ENCODE results near the gene ADAMTS13. TPM values are rescaled to one million over a fixed set of nuclear protein-coding genes. Genes with fewer than 3 reads are reported as not detected.

Gene ADAMTS13
- total RNA-seq, 1 experiment from 2014 or later = 12.0 TPM

DNA sequence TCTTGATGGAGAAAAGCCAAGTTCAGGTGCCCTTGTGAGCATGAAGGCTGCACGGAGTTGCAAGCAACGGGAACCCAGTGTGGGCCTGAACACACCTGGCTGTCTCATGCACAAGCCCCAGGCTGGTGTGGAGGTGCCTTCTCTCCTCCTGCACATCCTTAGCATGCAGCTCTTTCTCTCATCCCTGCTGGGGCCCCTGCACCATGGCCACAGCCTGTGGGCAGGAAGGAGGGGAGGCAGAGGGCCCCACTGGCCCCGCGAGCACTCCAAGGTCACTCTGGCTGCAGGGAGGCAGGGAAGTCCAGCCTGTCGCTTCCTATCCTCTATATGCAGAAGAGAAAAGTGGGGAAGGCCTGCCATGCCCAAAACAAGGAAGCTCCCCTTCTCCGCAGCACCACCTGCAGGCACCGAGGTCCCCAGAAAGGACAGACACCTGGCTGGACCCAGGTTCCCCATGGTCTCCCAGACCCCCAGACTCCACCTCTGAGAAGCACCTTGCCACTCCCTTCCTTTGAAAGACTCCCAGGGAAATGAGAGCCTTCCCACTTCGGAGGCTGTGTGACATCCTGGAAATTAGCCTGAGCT, 27.4 kb upstream of the ADAMTS13 start:
- H3K4me1 Mint-ChIP-seq = no peaks in the 10 kb centered on the region
- TF ChIP-seq GRHL2 (CRISPR knock-in tag; IDR thresholded peaks at IDR 0.05; ENCODE audit: insufficient replicate concordance, severe bottlenecking) (no peak), ZNF232 (CRISPR knock-in tag; IDR thresholded peaks at IDR 0.05) (no peak), EMX1 (CRISPR knock-in tag; IDR thresholded peaks at IDR 0.05) (no peak), TCF7 (CRISPR knock-in tag; IDR thresholded peaks at IDR 0.05; ENCODE audit: low read depth) (no peak)
- TF ChIP-seq, protein P1, sequence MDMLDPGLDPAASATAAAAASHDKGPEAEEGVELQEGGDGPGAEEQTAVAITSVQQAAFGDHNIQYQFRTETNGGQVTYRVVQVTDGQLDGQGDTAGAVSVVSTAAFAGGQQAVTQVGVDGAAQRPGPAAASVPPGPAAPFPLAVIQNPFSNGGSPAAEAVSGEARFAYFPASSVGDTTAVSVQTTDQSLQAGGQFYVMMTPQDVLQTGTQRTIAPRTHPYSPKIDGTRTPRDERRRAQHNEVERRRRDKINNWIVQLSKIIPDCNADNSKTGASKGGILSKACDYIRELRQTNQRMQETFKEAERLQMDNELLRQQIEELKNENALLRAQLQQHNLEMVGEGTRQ (CRISPR knock-in tag; IDR thresholded peaks at IDR 0.05) = no peak
- TF ChIP-seq, protein P2, sequence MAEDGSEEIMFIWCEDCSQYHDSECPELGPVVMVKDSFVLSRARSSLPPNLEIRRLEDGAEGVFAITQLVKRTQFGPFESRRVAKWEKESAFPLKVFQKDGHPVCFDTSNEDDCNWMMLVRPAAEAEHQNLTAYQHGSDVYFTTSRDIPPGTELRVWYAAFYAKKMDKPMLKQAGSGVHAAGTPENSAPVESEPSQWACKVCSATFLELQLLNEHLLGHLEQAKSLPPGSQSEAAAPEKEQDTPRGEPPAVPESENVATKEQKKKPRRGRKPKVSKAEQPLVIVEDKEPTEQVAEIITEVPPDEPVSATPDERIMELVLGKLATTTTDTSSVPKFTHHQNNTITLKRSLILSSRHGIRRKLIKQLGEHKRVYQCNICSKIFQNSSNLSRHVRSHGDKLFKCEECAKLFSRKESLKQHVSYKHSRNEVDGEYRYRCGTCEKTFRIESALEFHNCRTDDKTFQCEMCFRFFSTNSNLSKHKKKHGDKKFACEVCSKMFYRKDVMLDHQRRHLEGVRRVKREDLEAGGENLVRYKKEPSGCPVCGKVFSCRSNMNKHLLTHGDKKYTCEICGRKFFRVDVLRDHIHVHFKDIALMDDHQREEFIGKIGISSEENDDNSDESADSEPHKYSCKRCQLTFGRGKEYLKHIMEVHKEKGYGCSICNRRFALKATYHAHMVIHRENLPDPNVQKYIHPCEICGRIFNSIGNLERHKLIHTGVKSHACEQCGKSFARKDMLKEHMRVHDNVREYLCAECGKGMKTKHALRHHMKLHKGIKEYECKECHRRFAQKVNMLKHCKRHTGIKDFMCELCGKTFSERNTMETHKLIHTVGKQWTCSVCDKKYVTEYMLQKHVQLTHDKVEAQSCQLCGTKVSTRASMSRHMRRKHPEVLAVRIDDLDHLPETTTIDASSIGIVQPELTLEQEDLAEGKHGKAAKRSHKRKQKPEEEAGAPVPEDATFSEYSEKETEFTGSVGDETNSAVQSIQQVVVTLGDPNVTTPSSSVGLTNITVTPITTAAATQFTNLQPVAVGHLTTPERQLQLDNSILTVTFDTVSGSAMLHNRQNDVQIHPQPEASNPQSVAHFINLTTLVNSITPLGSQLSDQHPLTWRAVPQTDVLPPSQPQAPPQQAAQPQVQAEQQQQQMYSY (CRISPR knock-in tag; IDR thresholded peaks at IDR 0.05) = no peak
- peaks cover 5% of the 10 kb centered on the region for H3K36me3 Mint-ChIP-seq
- no peak for ATAC-seq
- no peak overlapping the region for H3K4me3 Mint-ChIP-seq
- ChIA-PET POLR2A (no interaction called here), CTCF (interaction anchor here (0.6 to 3.6 kb wide), 12 partner anchors 9 to 224 kb away, joined by 3 to 13 read pairs (median 4); partner anchors contain the start of gene CACFD1)
- no peak overlapping the region for H3K27ac Mint-ChIP-seq
- H3K9me3 Mint-ChIP-seq = peaks cover 14% of the 10 kb centered on the region
- DNase-seq (ENCODE audit: low spot score) = peak; percentile 24
- H3K27me3 Mint-ChIP-seq (ENCODE audit: low read depth) = peaks cover 17% of the 10 kb centered on the region

DNA sequence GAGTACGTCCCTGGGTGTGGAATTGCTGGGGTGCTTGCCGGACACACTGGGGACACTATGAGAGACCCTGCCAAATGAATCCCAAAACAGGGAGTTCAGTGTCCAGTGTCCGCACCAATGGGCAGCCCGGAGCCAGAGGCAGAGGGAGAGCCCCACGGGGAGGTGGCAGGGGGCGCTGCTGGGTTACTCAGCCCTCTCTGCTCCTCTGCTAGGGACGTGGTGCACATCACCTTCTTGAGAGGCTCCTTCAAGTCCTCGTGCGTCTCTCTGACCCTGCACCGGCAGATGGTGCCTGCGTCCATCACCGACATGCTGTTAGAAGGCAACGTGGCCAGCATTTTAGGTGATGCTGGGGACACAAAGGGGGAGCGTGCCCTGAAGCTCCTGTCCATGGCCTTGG, 25.2 kb upstream of the ADAMTS13 start:
- Mint-ChIP-seq H3K27ac (no peak overlapping the region), H3K27me3 (ENCODE audit: low read depth) (peaks cover 6% of the 10 kb centered on the region), H3K9me3 (no peaks in the 10 kb centered on the region), H3K4me1 (no peaks in the 10 kb centered on the region), H3K36me3 (no peaks in the 10 kb centered on the region), H3K4me3 (no peak overlapping the region)
- ATAC-seq = peak; percentile 90
- CTCF ChIA-PET = interaction anchor here (0.5 to 3.6 kb wide), 5 partner anchors 11 to 268 kb away, joined by 3 to 13 read pairs (median 5); partner anchors contain the start of genes ADAMTS13 and REXO4
- DNase-seq (ENCODE audit: low spot score) = peak; percentile 82
- TF ChIP-seq, protein P3, sequence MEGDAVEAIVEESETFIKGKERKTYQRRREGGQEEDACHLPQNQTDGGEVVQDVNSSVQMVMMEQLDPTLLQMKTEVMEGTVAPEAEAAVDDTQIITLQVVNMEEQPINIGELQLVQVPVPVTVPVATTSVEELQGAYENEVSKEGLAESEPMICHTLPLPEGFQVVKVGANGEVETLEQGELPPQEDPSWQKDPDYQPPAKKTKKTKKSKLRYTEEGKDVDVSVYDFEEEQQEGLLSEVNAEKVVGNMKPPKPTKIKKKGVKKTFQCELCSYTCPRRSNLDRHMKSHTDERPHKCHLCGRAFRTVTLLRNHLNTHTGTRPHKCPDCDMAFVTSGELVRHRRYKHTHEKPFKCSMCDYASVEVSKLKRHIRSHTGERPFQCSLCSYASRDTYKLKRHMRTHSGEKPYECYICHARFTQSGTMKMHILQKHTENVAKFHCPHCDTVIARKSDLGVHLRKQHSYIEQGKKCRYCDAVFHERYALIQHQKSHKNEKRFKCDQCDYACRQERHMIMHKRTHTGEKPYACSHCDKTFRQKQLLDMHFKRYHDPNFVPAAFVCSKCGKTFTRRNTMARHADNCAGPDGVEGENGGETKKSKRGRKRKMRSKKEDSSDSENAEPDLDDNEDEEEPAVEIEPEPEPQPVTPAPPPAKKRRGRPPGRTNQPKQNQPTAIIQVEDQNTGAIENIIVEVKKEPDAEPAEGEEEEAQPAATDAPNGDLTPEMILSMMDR (IDR thresholded peaks at IDR 0.05) = peak; percentile 24; the same call in 1 of the 2 replicates
- TF ChIP-seq, protein P4, sequence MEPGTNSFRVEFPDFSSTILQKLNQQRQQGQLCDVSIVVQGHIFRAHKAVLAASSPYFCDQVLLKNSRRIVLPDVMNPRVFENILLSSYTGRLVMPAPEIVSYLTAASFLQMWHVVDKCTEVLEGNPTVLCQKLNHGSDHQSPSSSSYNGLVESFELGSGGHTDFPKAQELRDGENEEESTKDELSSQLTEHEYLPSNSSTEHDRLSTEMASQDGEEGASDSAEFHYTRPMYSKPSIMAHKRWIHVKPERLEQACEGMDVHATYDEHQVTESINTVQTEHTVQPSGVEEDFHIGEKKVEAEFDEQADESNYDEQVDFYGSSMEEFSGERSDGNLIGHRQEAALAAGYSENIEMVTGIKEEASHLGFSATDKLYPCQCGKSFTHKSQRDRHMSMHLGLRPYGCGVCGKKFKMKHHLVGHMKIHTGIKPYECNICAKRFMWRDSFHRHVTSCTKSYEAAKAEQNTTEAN (CRISPR knock-in tag; IDR thresholded peaks at IDR 0.05) = no peak
- TF ChIP-seq, protein P5, sequence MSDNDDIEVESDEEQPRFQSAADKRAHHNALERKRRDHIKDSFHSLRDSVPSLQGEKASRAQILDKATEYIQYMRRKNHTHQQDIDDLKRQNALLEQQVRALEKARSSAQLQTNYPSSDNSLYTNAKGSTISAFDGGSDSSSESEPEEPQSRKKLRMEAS (CRISPR knock-in tag; IDR thresholded peaks at IDR 0.05) = peak; percentile 31; the same call in 1 of the 2 replicates
- POLR2A ChIA-PET = no interaction called here

DNA sequence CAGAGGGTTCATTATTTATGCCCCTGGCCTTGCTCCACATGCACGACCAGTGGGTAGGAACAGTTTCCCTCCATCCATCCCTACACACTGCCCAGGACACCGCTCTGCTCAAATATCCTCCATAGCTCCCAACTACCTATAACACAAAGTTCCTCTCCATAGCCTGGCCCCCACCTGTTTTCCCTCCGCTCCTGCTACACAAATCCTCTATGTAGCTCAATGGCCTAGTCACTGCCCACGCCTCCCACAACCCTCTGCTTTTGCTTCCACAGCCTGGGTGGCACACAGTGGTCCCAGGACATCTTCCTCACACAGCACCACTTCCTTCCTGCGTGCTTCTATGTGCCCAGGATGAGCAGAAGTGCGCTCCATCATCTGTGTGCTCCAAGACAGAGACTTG, 24.8 kb upstream of the ADAMTS13 start:
- Mint-ChIP-seq H3K27me3 (ENCODE audit: low read depth) (peaks cover 4% of the 10 kb centered on the region), H3K27ac (no peak overlapping the region), H3K4me3 (no peak overlapping the region), H3K36me3 (no peaks in the 10 kb centered on the region), H3K9me3 (no peaks in the 10 kb centered on the region), H3K4me1 (no peaks in the 10 kb centered on the region)
- ChIA-PET POLR2A (no interaction called here), CTCF (interaction anchor here (0.5 to 3.6 kb wide), 6 partner anchors 11 to 268 kb away, joined by 3 to 13 read pairs (median 4); partner anchors contain the start of genes ADAMTS13 and REXO4)
- DNase-seq (ENCODE audit: low spot score) (no peak), ATAC-seq (no peak)
- TF ChIP-seq ZNF219 (CRISPR knock-in tag; IDR thresholded peaks at IDR 0.05; ENCODE audit: borderline replicate concordance) (no peak), CREB1 (CRISPR knock-in tag; IDR thresholded peaks at IDR 0.05) (no peak), ZNF232 (CRISPR knock-in tag; IDR thresholded peaks at IDR 0.05) (no peak), ATF1 (CRISPR knock-in tag; IDR thresholded peaks at IDR 0.05) (no peak), ZNF121 (CRISPR knock-in tag; IDR thresholded peaks at IDR 0.05) (no peak)
- TF ChIP-seq, protein P6, sequence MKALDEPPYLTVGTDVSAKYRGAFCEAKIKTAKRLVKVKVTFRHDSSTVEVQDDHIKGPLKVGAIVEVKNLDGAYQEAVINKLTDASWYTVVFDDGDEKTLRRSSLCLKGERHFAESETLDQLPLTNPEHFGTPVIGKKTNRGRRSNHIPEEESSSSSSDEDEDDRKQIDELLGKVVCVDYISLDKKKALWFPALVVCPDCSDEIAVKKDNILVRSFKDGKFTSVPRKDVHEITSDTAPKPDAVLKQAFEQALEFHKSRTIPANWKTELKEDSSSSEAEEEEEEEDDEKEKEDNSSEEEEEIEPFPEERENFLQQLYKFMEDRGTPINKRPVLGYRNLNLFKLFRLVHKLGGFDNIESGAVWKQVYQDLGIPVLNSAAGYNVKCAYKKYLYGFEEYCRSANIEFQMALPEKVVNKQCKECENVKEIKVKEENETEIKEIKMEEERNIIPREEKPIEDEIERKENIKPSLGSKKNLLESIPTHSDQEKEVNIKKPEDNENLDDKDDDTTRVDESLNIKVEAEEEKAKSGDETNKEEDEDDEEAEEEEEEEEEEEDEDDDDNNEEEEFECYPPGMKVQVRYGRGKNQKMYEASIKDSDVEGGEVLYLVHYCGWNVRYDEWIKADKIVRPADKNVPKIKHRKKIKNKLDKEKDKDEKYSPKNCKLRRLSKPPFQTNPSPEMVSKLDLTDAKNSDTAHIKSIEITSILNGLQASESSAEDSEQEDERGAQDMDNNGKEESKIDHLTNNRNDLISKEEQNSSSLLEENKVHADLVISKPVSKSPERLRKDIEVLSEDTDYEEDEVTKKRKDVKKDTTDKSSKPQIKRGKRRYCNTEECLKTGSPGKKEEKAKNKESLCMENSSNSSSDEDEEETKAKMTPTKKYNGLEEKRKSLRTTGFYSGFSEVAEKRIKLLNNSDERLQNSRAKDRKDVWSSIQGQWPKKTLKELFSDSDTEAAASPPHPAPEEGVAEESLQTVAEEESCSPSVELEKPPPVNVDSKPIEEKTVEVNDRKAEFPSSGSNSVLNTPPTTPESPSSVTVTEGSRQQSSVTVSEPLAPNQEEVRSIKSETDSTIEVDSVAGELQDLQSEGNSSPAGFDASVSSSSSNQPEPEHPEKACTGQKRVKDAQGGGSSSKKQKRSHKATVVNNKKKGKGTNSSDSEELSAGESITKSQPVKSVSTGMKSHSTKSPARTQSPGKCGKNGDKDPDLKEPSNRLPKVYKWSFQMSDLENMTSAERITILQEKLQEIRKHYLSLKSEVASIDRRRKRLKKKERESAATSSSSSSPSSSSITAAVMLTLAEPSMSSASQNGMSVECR (CRISPR knock-in tag; IDR thresholded peaks at IDR 0.05; ENCODE audit: borderline replicate concordance) = no peak
- TF ChIP-seq, protein P7, sequence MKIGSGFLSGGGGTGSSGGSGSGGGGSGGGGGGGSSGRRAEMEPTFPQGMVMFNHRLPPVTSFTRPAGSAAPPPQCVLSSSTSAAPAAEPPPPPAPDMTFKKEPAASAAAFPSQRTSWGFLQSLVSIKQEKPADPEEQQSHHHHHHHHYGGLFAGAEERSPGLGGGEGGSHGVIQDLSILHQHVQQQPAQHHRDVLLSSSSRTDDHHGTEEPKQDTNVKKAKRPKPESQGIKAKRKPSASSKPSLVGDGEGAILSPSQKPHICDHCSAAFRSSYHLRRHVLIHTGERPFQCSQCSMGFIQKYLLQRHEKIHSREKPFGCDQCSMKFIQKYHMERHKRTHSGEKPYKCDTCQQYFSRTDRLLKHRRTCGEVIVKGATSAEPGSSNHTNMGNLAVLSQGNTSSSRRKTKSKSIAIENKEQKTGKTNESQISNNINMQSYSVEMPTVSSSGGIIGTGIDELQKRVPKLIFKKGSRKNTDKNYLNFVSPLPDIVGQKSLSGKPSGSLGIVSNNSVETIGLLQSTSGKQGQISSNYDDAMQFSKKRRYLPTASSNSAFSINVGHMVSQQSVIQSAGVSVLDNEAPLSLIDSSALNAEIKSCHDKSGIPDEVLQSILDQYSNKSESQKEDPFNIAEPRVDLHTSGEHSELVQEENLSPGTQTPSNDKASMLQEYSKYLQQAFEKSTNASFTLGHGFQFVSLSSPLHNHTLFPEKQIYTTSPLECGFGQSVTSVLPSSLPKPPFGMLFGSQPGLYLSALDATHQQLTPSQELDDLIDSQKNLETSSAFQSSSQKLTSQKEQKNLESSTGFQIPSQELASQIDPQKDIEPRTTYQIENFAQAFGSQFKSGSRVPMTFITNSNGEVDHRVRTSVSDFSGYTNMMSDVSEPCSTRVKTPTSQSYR (CRISPR knock-in tag; IDR thresholded peaks at IDR 0.05) = no peak
